Esophagus muscularis mucosa (tissue), 4 donors: ENCODE data around the gene CD274. TPM values are rescaled to one million over a fixed set of nuclear protein-coding genes. Genes with fewer than 3 reads are reported as not detected.
A peak's percentile ranks its signal among the peaks of the same experiment; 100 is the strongest.

Experiments
- DNase-seq: peaks from one replicate; pipeline ENCODE4 v3.0.0-alpha.2; 2017; ENCODE audit errors: extremely low spot score
- H3K27ac ChIP-seq, 4 donors: fragments of 200-600 bp; sonication (generic); replicated peaks in 1 of 4; 1 replicate in 3 of 4; 2 replicates in 1 of 4; pipeline ENCODE4 v1.5.1; 2016 to 2019; ENCODE audit warnings: mild to moderate bottlenecking in 1 of 4
- H3K27me3 ChIP-seq, 4 donors: fragments of 200-600 bp; sonication (generic); one replicate each; pipeline versions ENCODE4 v1.5.1 to v1.6.0; 2016 to 2019
- H3K36me3 ChIP-seq, 4 donors: fragments of 200-600 bp; sonication (generic); one replicate each; pipeline ENCODE4 v1.5.1; 2016 to 2019
- H3K4me1 ChIP-seq, 4 donors: fragments of 200-600 bp; sonication (generic); one replicate each; pipeline ENCODE4 v1.5.1; 2016 to 2019
- H3K4me3 ChIP-seq, 4 donors: fragments of 200-600 bp; sonication (generic); 1 replicate in 2 of 4; 2 replicates in 2 of 4; pipeline ENCODE4 v1.5.1; 2016 to 2019; ENCODE audit warnings: mild to moderate bottlenecking in 4 of 4, moderate library complexity in 1 of 4
- H3K9me3 ChIP-seq, 4 donors: fragments of 200-600 bp; sonication (generic); 1 replicate in 3 of 4; 2 replicates in 1 of 4; pipeline ENCODE4 v1.5.1; 2016 to 2019
- EP300 ChIP-seq: sonication (generic); formaldehyde crosslinking; IDR thresholded peaks from one replicate; pipeline ENCODE4 v1.6.1; 2017; ENCODE audit warnings: antibody characterized with exemption
- POLR2A ChIP-seq: fragments of 450-650 bp; IDR thresholded peaks from one replicate; pipeline ENCODE4 v1.6.1; 2017; ENCODE audit warnings: antibody characterized with exemption, moderate library complexity, mild to moderate bottlenecking, low read depth
- POLR2AphosphoS5 ChIP-seq, 2 donors: sonication (generic); formaldehyde crosslinking; IDR thresholded peaks; one replicate each; pipeline ENCODE4 v1.6.1; 2017; ENCODE audit warnings: antibody characterized with exemption in 2 of 2
- WGBS: methylation state at CpG from one replicate; pipeline ENCODE4 v1.1.5; 2018; 5-methylcytosine and 5-hydroxymethylcytosine counted together
- intact Hi-C: fragments of 100-400 bp; cut with DNase I; formaldehyde crosslinking; loops from one replicate; pipeline ENCODE4 v1.15.1; 2023
- total RNA-seq, 4 donors: library from RNA; depleted of rRNA; stranded (reverse); fragments of >200 nt; gene quantifications; one replicate each; pipeline versions ENCODE4 v1.1.0 to v1.2.1, GENCODE V29; 2016
- TF ChIP-seq, protein P1 (sequence below), 3 experiments: fragments of 200-600 bp in 2 of 3; fragments of 450-650 bp in 1 of 3; sonication (generic) in 2 of 3; IDR thresholded peaks; one replicate each; pipeline ENCODE4 v1.5.1; 2017 to 2019; ENCODE audit warnings: antibody characterized with exemption in 3 of 3, mild to moderate bottlenecking in 2 of 3, moderate library complexity in 1 of 3

The CD274 gene
- total RNA-seq, 4 donors from 2014 or later: 0.65 to 4.5 (median 2.6) TPM

DNA sequence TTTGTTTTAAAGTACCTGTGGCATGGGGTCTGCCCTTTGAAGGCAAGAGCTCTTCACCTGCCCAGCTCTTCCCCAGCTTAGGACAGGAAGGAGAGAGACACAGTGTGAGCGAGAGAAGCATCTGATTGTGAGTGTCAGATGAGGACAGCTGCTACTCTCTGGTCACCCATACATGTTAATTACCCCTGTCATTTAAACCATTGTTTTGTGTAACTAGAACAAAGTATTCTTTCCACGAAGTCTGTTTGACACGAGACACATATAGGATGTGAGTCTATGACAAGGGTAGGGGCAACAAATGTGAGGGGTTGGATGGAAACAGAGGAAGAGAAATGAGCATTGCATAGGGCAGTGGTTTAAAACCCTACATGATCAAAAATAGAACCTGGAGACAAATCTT is 3.0 kb upstream of the CD274 start:
- H3K4me3 ChIP-seq: no peak overlapping the region
- H3K27ac ChIP-seq: no peak overlapping the region
- no peak for DNase-seq
- no peaks in the 10 kb centered on the region for H3K36me3 ChIP-seq
- intact Hi-C loops: no loop called here
- 83% methylated on average over 3 of the region's 3 CpGs for WGBS
- H3K27me3 ChIP-seq: no peaks in the 10 kb centered on the region
- TF ChIP-seq EP300 (no peak), POLR2AphosphoS5 (IDR thresholded peaks at IDR 0.05) (no peak), POLR2A (no peak)
- TF ChIP-seq, protein P1, sequence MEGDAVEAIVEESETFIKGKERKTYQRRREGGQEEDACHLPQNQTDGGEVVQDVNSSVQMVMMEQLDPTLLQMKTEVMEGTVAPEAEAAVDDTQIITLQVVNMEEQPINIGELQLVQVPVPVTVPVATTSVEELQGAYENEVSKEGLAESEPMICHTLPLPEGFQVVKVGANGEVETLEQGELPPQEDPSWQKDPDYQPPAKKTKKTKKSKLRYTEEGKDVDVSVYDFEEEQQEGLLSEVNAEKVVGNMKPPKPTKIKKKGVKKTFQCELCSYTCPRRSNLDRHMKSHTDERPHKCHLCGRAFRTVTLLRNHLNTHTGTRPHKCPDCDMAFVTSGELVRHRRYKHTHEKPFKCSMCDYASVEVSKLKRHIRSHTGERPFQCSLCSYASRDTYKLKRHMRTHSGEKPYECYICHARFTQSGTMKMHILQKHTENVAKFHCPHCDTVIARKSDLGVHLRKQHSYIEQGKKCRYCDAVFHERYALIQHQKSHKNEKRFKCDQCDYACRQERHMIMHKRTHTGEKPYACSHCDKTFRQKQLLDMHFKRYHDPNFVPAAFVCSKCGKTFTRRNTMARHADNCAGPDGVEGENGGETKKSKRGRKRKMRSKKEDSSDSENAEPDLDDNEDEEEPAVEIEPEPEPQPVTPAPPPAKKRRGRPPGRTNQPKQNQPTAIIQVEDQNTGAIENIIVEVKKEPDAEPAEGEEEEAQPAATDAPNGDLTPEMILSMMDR (IDR thresholded peaks at IDR 0.05): no peak
- peaks cover 14 to 18% (median 17%) of the 10 kb centered on the region in 4 donors for H3K4me1 ChIP-seq
- peaks cover 0 to 3% (median 0%) of the 10 kb centered on the region in 4 donors for H3K9me3 ChIP-seq

DNA sequence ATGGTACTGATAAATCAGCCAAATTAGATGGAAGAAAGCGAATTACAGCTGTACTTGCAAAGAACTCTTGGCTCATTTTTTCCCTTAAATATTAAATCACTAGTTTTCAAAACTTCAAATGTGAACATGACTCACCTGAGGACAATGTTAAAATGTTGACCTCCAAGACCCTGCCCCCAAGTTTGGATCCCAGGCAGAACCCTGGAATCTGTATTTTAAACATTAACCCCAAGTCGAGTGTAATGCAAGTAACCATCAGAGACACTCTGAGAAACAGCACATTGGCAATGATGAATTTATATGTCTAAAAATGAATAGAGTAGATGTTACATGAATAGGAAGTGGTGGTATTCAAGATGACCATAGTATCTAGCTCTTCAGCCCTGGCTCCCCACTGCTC is 2.3 kb upstream of the CD274 start:
- 90% methylated on average over 2 of the region's 2 CpGs for WGBS
- TF ChIP-seq POLR2AphosphoS5 (IDR thresholded peaks at IDR 0.05) (no peak), EP300 (no peak), POLR2A (no peak)
- TF ChIP-seq, protein P1 (IDR thresholded peaks at IDR 0.05): no peak
- no peak overlapping the region for H3K4me3 ChIP-seq
- intact Hi-C loops: no loop called here
- H3K27ac ChIP-seq: no peak overlapping the region
- H3K36me3 ChIP-seq: no peaks in the 10 kb centered on the region
- no peak for DNase-seq
- H3K4me1 ChIP-seq: peaks cover 16 to 19% (median 18%) of the 10 kb centered on the region in 4 donors
- H3K27me3 ChIP-seq: no peaks in the 10 kb centered on the region
- H3K9me3 ChIP-seq: peaks cover 0 to 3% (median 0%) of the 10 kb centered on the region in 4 donors

DNA sequence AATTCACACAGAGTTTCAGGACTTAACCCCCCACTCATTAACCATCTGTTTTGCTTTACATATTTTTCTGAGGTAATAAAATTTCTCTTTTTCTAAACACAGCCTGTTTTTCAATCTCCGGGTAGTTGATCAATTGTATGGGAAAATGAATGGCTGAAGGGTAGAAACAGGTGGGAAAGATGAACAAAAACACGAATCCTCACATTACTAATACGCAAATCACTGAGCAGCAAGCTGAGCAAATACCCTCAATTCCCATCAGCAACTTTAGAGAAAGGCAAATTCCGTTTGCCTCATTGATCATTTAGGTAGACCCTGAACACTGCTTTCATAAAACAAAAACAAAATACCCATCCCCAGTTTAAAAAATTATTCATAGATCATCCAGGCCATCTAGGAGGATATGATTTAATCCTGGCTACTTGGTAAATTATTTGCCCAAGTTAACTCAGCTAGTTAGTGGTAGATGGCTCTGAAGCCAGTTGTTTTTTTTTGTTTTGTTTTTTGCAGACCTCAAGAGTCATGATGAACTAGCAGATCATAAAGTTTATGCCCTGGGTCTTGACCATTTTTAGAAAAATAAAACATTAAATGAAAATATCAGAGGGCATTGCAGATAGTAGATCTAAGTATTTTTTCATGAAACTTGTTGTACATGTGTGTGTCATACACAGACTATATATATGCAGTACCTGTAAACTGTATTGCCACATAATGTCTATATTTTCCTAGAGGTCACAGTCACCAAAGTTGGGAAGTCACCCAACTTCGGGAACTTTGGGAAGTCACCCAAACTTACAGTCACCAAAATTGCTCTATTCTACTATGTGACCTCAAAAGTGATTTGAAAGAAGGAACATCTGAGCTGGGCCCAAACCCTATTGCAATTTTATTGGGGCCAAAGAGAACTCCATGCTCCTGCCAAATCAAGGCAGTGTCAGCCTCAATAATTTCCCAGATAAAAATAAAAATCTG is 1.6 kb upstream of the CD274 start:
- DNase-seq: no peak
- Histone ChIP-seq H3K4me1 (peaks cover 16 to 21% (median 18%) of the 10 kb centered on the region in 4 donors), H3K27me3 (no peaks in the 10 kb centered on the region), H3K27ac (peak overlapping the region; percentile 73 to 80 (median 76)), H3K36me3 (no peaks in the 10 kb centered on the region), H3K4me3 (no peak overlapping the region), H3K9me3 (peaks cover 0 to 3% (median 0%) of the 10 kb centered on the region in 4 donors)
- intact Hi-C loops: no loop called here
- no peak for TF ChIP-seq EP300
- TF ChIP-seq, protein P1 (IDR thresholded peaks at IDR 0.05): no peak
- no peak for TF ChIP-seq POLR2AphosphoS5 (IDR thresholded peaks at IDR 0.05)
- TF ChIP-seq POLR2A: no peak
- 94% methylated on average over 5 of the region's 5 CpGs for WGBS

DNA sequence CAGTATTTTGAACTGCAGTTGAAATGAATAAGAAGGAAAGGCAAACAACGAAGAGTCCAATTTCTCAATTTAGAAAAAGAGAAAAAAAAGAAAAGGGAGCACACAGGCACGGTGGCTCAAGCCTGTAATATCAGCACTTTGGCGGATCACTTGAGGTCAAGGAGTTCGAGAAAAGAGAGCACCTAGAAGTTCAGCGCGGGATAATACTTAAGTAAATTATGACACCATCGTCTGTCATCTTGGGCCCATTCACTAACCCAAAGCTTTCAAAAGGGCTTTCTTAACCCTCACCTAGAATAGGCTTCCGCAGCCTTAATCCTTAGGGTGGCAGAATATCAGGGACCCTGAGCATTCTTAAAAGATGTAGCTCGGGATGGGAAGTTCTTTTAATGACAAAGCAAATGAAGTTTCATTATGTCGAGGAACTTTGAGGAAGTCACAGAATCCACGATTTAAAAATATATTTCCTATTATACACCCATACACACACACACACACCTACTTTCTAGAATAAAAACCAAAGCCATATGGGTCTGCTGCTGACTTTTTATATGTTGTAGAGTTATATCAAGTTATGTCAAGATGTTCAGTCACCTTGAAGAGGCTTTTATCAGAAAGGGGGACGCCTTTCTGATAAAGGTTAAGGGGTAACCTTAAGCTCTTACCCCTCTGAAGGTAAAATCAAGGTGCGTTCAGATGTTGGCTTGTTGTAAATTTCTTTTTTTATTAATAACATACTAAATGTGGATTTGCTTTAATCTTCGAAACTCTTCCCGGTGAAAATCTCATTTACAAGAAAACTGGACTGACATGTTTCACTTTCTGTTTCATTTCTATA is 602 bp upstream of the CD274 start:
- Histone ChIP-seq H3K27ac (peak overlapping the region; percentile 73 to 80 (median 76)), H3K9me3 (peaks cover 0 to 3% (median 0%) of the 10 kb centered on the region in 4 donors), H3K27me3 (no peaks in the 10 kb centered on the region), H3K36me3 (no peaks in the 10 kb centered on the region), H3K4me1 (peaks cover 16 to 21% (median 18%) of the 10 kb centered on the region in 4 donors), H3K4me3 (peak overlapping the region; percentile 56 to 70 (median 58))
- 55% methylated on average over 15 of the region's 15 CpGs for WGBS
- no peak for DNase-seq
- TF ChIP-seq POLR2AphosphoS5 (IDR thresholded peaks at IDR 0.05) (no peak), POLR2A (no peak), EP300 (no peak)
- TF ChIP-seq, protein P1 (IDR thresholded peaks at IDR 0.05): no peak
- intact Hi-C loops: loop anchor here (5.0 to 10.0 kb wide), 2 partner anchors 138 to 565 kb away; partner anchors contain the start of gene RANBP6
